TTC549 (cell line): Measurements from ENCODE around the gene RDX.

Experiments
- FAIRE-seq: peaks from 2 replicates; lab custom pipeline; 2012; peaks lifted over from hg19 to GRCh38; lab: Jason Lieb, UNC

The RDX gene

DNA sequence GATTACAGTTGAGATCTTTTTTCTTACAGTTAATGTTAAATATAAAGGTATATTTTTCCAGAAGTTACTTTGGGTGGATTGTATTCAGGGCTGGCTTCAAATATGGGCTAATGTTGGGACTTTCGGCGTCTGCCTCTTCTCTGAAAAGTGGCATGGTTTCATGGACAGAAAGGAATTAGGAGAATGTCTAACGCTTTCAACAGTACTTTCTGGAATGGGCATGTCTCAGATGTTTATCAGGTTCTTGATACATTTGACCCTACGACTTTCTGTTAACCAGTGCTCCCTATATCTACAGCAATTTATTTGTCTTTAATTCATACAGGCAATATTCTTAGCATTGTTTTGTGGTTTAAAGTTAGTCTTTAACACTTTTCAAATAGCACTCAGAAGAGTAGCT, 169.5 kb downstream of the RDX start:
- no peak for FAIRE-seq

DNA sequence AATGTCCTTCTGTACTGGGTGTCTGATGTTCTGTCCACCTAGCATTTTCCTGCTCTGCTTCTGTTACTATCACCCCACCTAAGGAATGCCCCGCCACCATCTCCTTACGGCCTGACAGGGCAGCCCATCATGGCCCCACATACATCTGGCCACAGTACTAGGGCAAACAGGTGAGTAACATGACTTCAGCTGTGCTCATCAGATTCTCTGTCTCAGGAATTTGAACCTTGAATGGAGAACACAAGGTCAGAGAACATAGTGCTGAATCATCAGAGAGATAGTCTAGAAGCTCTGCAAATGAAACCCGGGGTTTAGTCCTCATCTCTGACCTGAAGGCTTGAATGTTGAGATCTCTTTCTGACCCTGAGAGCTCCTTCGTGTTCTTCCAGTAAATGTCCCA, 170.8 kb downstream of the RDX start:
- no peak for FAIRE-seq
